Measurements from ENCODE around the gene MRPS27.

DNA sequence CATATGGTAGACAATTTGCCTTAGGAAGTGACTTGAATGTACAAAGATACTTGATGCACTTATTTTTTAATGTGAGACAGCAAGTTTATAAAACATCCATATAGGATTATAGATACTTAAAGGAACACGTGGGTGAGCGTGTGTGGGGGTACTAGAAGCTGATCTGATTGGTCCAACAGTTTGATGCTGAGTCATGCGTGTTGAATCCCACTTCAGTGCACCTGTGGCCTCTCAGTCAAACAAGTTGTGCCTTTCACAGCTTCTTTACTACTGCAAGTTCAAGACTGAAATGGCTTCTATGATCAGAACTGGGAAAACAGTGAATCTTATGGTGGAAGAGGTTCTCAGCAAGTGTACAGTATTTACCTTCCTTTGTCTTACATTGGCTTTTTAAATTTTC is 113.9 kb downstream of the MRPS27 start:
- TF ChIP-seq, protein P1, sequence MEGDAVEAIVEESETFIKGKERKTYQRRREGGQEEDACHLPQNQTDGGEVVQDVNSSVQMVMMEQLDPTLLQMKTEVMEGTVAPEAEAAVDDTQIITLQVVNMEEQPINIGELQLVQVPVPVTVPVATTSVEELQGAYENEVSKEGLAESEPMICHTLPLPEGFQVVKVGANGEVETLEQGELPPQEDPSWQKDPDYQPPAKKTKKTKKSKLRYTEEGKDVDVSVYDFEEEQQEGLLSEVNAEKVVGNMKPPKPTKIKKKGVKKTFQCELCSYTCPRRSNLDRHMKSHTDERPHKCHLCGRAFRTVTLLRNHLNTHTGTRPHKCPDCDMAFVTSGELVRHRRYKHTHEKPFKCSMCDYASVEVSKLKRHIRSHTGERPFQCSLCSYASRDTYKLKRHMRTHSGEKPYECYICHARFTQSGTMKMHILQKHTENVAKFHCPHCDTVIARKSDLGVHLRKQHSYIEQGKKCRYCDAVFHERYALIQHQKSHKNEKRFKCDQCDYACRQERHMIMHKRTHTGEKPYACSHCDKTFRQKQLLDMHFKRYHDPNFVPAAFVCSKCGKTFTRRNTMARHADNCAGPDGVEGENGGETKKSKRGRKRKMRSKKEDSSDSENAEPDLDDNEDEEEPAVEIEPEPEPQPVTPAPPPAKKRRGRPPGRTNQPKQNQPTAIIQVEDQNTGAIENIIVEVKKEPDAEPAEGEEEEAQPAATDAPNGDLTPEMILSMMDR (IDR thresholded peaks at IDR 0.05 in 4 of 5, conservative IDR thresholded peaks at IDR 0.05 in 1 of 5), result no peak
- no peak for TF ChIP-seq POLR2A (IDR thresholded peaks at IDR 0.05)
